Adrenal gland (tissue), 5 donors: ENCODE results near the gene SDK1.

Source experiments
- CTCF ChIP-seq, 6 experiments: fragments of 450-650 bp in 4 of 6; fragments of 200-600 bp in 2 of 6; sonication (generic) in 1 of 6; IDR thresholded peaks; 1 replicate in 5 of 6; 2 replicates in 1 of 6; pipeline versions ENCODE4 v1.5.1 to v1.8.0; 2016 to 2021; ENCODE audit warnings: antibody characterized with exemption in 6 of 6, mild to moderate bottlenecking in 2 of 6, moderate library complexity in 1 of 6
- POLR2A ChIP-seq, 2 donors: fragments of 450-650 bp; IDR thresholded peaks; one replicate each; pipeline ENCODE4 v1.6.1; 2017; ENCODE audit warnings: antibody characterized with exemption in 2 of 2, mild to moderate bottlenecking in 2 of 2, moderate library complexity in 1 of 2
- donor health status: DM: no; HTN: no; CAD: no.

- TF ChIP-seq CTCF (IDR thresholded peaks at IDR 0.05) (no peak), POLR2A (IDR thresholded peaks at IDR 0.05) (no peak)
Measured at GRCh38 chr7:4237296-4238235, 936.5 kb downstream of the SDK1 start.
